GM23248 (cell line): ENCODE results near the gene CPOX. TPM values are rescaled to one million over a fixed set of nuclear protein-coding genes. Genes with fewer than 3 reads are reported as not detected.

Source experiments
- DNase-seq: peaks from one replicate; pipeline ENCODE4 v3.0.0-alpha.2; 2015
- H2AFZ ChIP-seq: fragments of 200-600 bp; sonication (generic); 2 replicates; pipeline ENCODE4 v1.6.1; 2016; ENCODE audit warnings: antibody characterized with exemption
- H3F3A ChIP-seq: fragments of 200-600 bp; sonication (generic); 2 replicates; pipeline ENCODE4 v1.6.1; 2016; ENCODE audit warnings: mild to moderate bottlenecking, antibody characterized with exemption, mixed run types; ENCODE audit not compliant: insufficient read depth
- H3K27ac ChIP-seq: fragments of 200-600 bp; sonication (generic); 2 replicates; pipeline ENCODE4 v1.5.1; 2016; ENCODE audit warnings: mild to moderate bottlenecking
- H3K27me3 ChIP-seq: fragments of 200-600 bp; sonication (generic); replicated peaks from 2 replicates; pipeline ENCODE4 v1.6.1; 2016; ENCODE audit warnings: mild to moderate bottlenecking; ENCODE audit not compliant: insufficient read depth
- H3K36me3 ChIP-seq: fragments of 200-600 bp; sonication (generic); 2 replicates; pipeline ENCODE4 v1.6.1; 2016; ENCODE audit warnings: low read depth, mild to moderate bottlenecking
- H3K4me1 ChIP-seq: fragments of 200-600 bp; sonication (generic); 2 replicates; pipeline ENCODE4 v1.6.1; 2016; ENCODE audit warnings: mild to moderate bottlenecking; ENCODE audit not compliant: insufficient read depth
- H3K4me2 ChIP-seq: fragments of 200-600 bp; sonication (generic); one replicate; pipeline ENCODE4 v1.6.1; 2016; ENCODE audit warnings: mild to moderate bottlenecking; ENCODE audit not compliant: unreplicated experiment
- H3K4me3 ChIP-seq: fragments of 200-600 bp; sonication (generic); 2 replicates; pipeline ENCODE4 v1.5.1; 2016; ENCODE audit warnings: mild to moderate bottlenecking
- H3K79me2 ChIP-seq: fragments of 200-600 bp; sonication (generic); 2 replicates; pipeline ENCODE4 v1.6.1; 2016; ENCODE audit warnings: mild to moderate bottlenecking; ENCODE audit not compliant: insufficient read depth
- H3K9ac ChIP-seq: fragments of 200-600 bp; sonication (generic); 2 replicates; pipeline ENCODE4 v1.6.1; 2016; ENCODE audit warnings: mild to moderate bottlenecking
- H3K9me2 ChIP-seq: fragments of 200-600 bp; sonication (generic); 2 replicates; pipeline ENCODE4 v1.6.1; 2016; ENCODE audit warnings: mixed run types, mild to moderate bottlenecking, moderate library complexity; ENCODE audit not compliant: insufficient read depth
- H3K9me3 ChIP-seq: fragments of 200-600 bp; sonication (generic); one replicate; pipeline ENCODE4 v1.6.1; 2017; ENCODE audit warnings: low read depth
- H4K20me1 ChIP-seq: fragments of 200-600 bp; sonication (generic); 2 replicates; pipeline ENCODE4 v1.6.0; 2016; ENCODE audit not compliant: insufficient read depth
- EZH2 ChIP-seq: fragments of 200-600 bp; sonication (generic); IDR thresholded peaks from 2 replicates; pipeline ENCODE4 v1.6.1; 2018; ENCODE audit warnings: antibody characterized with exemption, mild to moderate bottlenecking; ENCODE audit not compliant: insufficient read depth, poor library complexity, severe bottlenecking
- EZH2phosphoT487 ChIP-seq: fragments of 200-600 bp; sonication (generic); IDR thresholded peaks from 2 replicates; pipeline ENCODE4 v1.6.1; 2018; ENCODE audit warnings: antibody characterized with exemption, moderate library complexity, mild to moderate bottlenecking, low read depth; ENCODE audit not compliant: insufficient read depth
- WGBS, 2 experiments: methylation state at CpG; one replicate each; pipeline ENCODE4 v1.1.6; 2015 to 2017; ENCODE audit warnings: low lambda C conversion rate in 2 of 2, low coverage in 1 of 2; ENCODE audit errors: missing lambda C conversion rate in 2 of 2; 5-methylcytosine and 5-hydroxymethylcytosine counted together
- in situ Hi-C: fragments of 300-500 bp; cut with MboI; formaldehyde crosslinking; loops from 2 replicates; pipeline ENCODE4 v1.15.0; 2020
- polyA plus RNA-seq: library from polyadenylated mRNA; unstranded; fragments of >200 nt; fragmentation: Nextera tagmentation; extraction: Ambion mirVana; gene quantifications from 2 replicates; pipeline ENCODE4 v1.2.1, GENCODE V29; 2016
- total RNA-seq: library from RNA; depleted of rRNA; stranded (reverse); fragments of >200 nt; shearing (Covaris generic); gene quantifications from 2 replicates; pipeline ENCODE4 v1.2.3, GENCODE V29; 2014

Gene CPOX
- total and polyA plus RNA-seq, 2 experiments from 2014 or later, result 9.2 to 33.6 TPM

- Histone ChIP-seq H3K9me3 (no peaks in the 10 kb centered on the region), H3K4me2 (no peak overlapping the region), H3K27me3 (no peaks in the 10 kb centered on the region), H3K79me2 (no peaks in the 10 kb centered on the region), H3K4me3 (no peak overlapping the region), H2AFZ (no peak overlapping the region), H3K36me3 (peaks cover 24% of the 10 kb centered on the region; the same call in 1 of the 2 replicates), H4K20me1 (no peaks in the 10 kb centered on the region), H3K9ac (no peak overlapping the region), H3K27ac (no peak overlapping the region), H3K4me1 (peaks cover 20% of the 10 kb centered on the region), H3K9me2 (no peaks in the 10 kb centered on the region), H3F3A (peaks cover 26% of the 10 kb centered on the region)
- DNase-seq, result no peak
- in situ Hi-C loops, result no loop called here
- 84 to 100% methylated on average over 1 of the region's 1 CpG for WGBS, 2 experiments
- TF ChIP-seq EZH2phosphoT487 (no peak), EZH2 (no peak)
Observed at GRCh38 chr3:98581474-98581873, 11.9 kb downstream of the CPOX start.

GRCh38 chr3:98580401-98581386 lies 12.7 kb downstream of the CPOX start:
- peaks cover 26% of the 10 kb centered on the region for H3F3A ChIP-seq
- peaks cover 24% of the 10 kb centered on the region; the same call in 1 of the 2 replicates for H3K36me3 ChIP-seq
- no peaks in the 10 kb centered on the region for H3K79me2 ChIP-seq
- TF ChIP-seq EZH2, result no peak
- no peak for TF ChIP-seq EZH2phosphoT487
- H3K27me3 ChIP-seq, result no peaks in the 10 kb centered on the region
- no peaks in the 10 kb centered on the region for H3K9me2 ChIP-seq
- DNase-seq, result no peak
- H3K9ac ChIP-seq, result no peak overlapping the region
- in situ Hi-C loops, result no loop called here
- H3K4me1 ChIP-seq, result peaks cover 20% of the 10 kb centered on the region
- 94 to 96% methylated on average over 8 of the region's 8 CpGs for WGBS, 2 experiments
- H3K4me2 ChIP-seq, result no peak overlapping the region
- H3K9me3 ChIP-seq, result no peaks in the 10 kb centered on the region
- no peaks in the 10 kb centered on the region for H4K20me1 ChIP-seq
- no peak overlapping the region for H3K4me3 ChIP-seq
- H3K27ac ChIP-seq, result no peak overlapping the region
- no peak overlapping the region for H2AFZ ChIP-seq

GRCh38 chr3:98577178-98577895 lies 16.1 kb downstream of the CPOX start:
- Histone ChIP-seq H3K79me2 (no peaks in the 10 kb centered on the region), H3K27me3 (no peaks in the 10 kb centered on the region), H3K9me3 (no peaks in the 10 kb centered on the region), H3K4me1 (peaks cover 20% of the 10 kb centered on the region), H3F3A (peaks cover 30% of the 10 kb centered on the region), H3K9ac (no peak overlapping the region), H2AFZ (no peak overlapping the region), H4K20me1 (no peaks in the 10 kb centered on the region), H3K4me2 (peak overlapping the region; percentile 9), H3K27ac (0 out of 2 replicates have a peak overlapping the region, but pooled peaks have one; percentile 9), H3K36me3 (peaks cover 16% of the 10 kb centered on the region; the same call in 1 of the 2 replicates), H3K9me2 (no peaks in the 10 kb centered on the region), H3K4me3 (no peak overlapping the region)
- 48 to 56% methylated on average over 4 of the region's 4 CpGs for WGBS, 2 experiments
- no peak for TF ChIP-seq EZH2phosphoT487
- TF ChIP-seq EZH2, result no peak
- peak; percentile 66 for DNase-seq
- in situ Hi-C loops, result no loop called here

GRCh38 chr3:98574132-98574531 lies 19.3 kb downstream of the CPOX start:
- in situ Hi-C loops, result no loop called here
- Histone ChIP-seq H3K9me3 (no peaks in the 10 kb centered on the region), H4K20me1 (no peaks in the 10 kb centered on the region), H3K9me2 (no peaks in the 10 kb centered on the region), H3K9ac (no peak overlapping the region), H3K27me3 (no peaks in the 10 kb centered on the region), H2AFZ (no peak overlapping the region), H3K4me2 (no peak overlapping the region), H3K4me1 (peaks cover 20% of the 10 kb centered on the region), H3K79me2 (no peaks in the 10 kb centered on the region), H3K4me3 (no peak overlapping the region), H3K27ac (no peak overlapping the region), H3K36me3 (peaks cover 7% of the 10 kb centered on the region; the same call in 1 of the 2 replicates), H3F3A (peaks cover 30% of the 10 kb centered on the region)
- no peak for TF ChIP-seq EZH2
- no peak for TF ChIP-seq EZH2phosphoT487
- WGBS, 2 experiments, result 72 to 75% methylated on average over 6 of the region's 6 CpGs
- DNase-seq, result no peak
